Effector memory CD8-positive, alpha-beta T cell (primary cell): Measurements from ENCODE around the gene TULP4.

Source experiments
- ATAC-seq: fragments of 150-1000 bp; cut with Tn5 transposase; replicated peaks from 2 replicates; pipeline ENCODE4 v1.10.0; 2021; ENCODE audit warnings: mild to moderate bottlenecking, moderate library complexity
- DNase-seq, 3 experiments: peaks; one replicate each; pipeline ENCODE4 v3.0.0; 2021
- H3K27ac Mint-ChIP-seq, 2 donors: one replicate each; pipeline ENCODE4 v1.8.0; 2022; ENCODE audit warnings: mild to moderate bottlenecking in 2 of 2, mixed read lengths in 2 of 2, moderate library complexity in 2 of 2
- H3K27me3 Mint-ChIP-seq, 2 donors: one replicate each; pipeline ENCODE4 v1.8.0; 2022; ENCODE audit warnings: mixed read lengths in 2 of 2
- H3K36me3 Mint-ChIP-seq: one replicate; pipeline ENCODE4 v1.8.0; 2022; ENCODE audit warnings: mild to moderate bottlenecking, moderate library complexity, mixed read lengths; ENCODE audit not compliant: insufficient read depth
- H3K4me1 Mint-ChIP-seq, 2 donors: one replicate each; pipeline ENCODE4 v1.8.0; 2022; ENCODE audit warnings: low read depth in 2 of 2, mixed read lengths in 2 of 2
- H3K4me3 Mint-ChIP-seq, 2 donors: one replicate each; pipeline ENCODE4 v1.8.0; 2022; ENCODE audit warnings: mild to moderate bottlenecking in 2 of 2, mixed read lengths in 2 of 2, moderate library complexity in 2 of 2
- H3K9me3 Mint-ChIP-seq, 2 donors: one replicate each; pipeline ENCODE4 v1.8.0; 2022; ENCODE audit warnings: mixed read lengths in 2 of 2

The TULP4 gene

GRCh38 chr6:158529629-158530028, 217.4 kb downstream of the TULP4 start:
- Mint-ChIP-seq H3K9me3 (peaks cover 4 to 8% of the 10 kb centered on the region in 2 donors), H3K36me3 (no peaks in the 10 kb centered on the region), H3K27ac (no peak overlapping the region), H3K4me1 (no peaks in the 10 kb centered on the region), H3K4me3 (no peak overlapping the region), H3K27me3 (peaks cover 65 to 89% of the 10 kb centered on the region in 2 donors)
- ATAC-seq (no peak), DNase-seq (no peak)

GRCh38 chr6:158531566-158531965, 219.3 kb downstream of the TULP4 start:
- H3K36me3 Mint-ChIP-seq, result no peaks in the 10 kb centered on the region
- H3K9me3 Mint-ChIP-seq, result peaks cover 5% of the 10 kb centered on the region in 2 donors
- no peak overlapping the region for H3K4me3 Mint-ChIP-seq
- H3K27me3 Mint-ChIP-seq, result peaks cover 57 to 84% of the 10 kb centered on the region in 2 donors
- H3K4me1 Mint-ChIP-seq, result no peaks in the 10 kb centered on the region
- H3K27ac Mint-ChIP-seq, result no peak overlapping the region
- ATAC-seq, result no peak
- DNase-seq, result no peak

GRCh38 chr6:158531970-158532369, 219.7 kb downstream of the TULP4 start:
- no peaks in the 10 kb centered on the region for H3K36me3 Mint-ChIP-seq
- peaks cover 53 to 80% of the 10 kb centered on the region in 2 donors for H3K27me3 Mint-ChIP-seq
- peaks cover under 1 to 5% of the 10 kb centered on the region in 2 donors for H3K9me3 Mint-ChIP-seq
- DNase-seq (no peak), ATAC-seq (no peak)
- no peak overlapping the region for H3K4me3 Mint-ChIP-seq
- no peak overlapping the region for H3K27ac Mint-ChIP-seq
- H3K4me1 Mint-ChIP-seq, result no peaks in the 10 kb centered on the region

- Mint-ChIP-seq H3K27me3 (peaks cover 49 to 77% of the 10 kb centered on the region in 2 donors), H3K36me3 (no peaks in the 10 kb centered on the region), H3K9me3 (peaks cover 0 to 2% of the 10 kb centered on the region in 2 donors), H3K27ac (no peak overlapping the region), H3K4me3 (peak overlapping the region; percentile 63 to 77), H3K4me1 (no peaks in the 10 kb centered on the region)
- peak; percentile 83 for ATAC-seq
- DNase-seq, result peak; percentile 67 to 71 (median 70)
These were observed 224.0 kb downstream of the TULP4 start for GRCh38 chr6:158536084-158536890.

GRCh38 chr6:158536891-158537798, 224.9 kb downstream of the TULP4 start:
- Mint-ChIP-seq H3K9me3 (peaks cover 0 to 2% of the 10 kb centered on the region in 2 donors), H3K4me1 (no peaks in the 10 kb centered on the region)
- peak; percentile 62 for ATAC-seq

GRCh38 chr6:158538741-158539140, 226.5 kb downstream of the TULP4 start:
- no peaks in the 10 kb centered on the region for H3K36me3 Mint-ChIP-seq
- H3K4me3 Mint-ChIP-seq, result no peak overlapping the region
- H3K27me3 Mint-ChIP-seq, result peaks cover 38 to 79% of the 10 kb centered on the region in 2 donors
- H3K27ac Mint-ChIP-seq, result no peak overlapping the region
- H3K9me3 Mint-ChIP-seq, result peaks cover 0 to 2% of the 10 kb centered on the region in 2 donors
- no peak for DNase-seq
- ATAC-seq, result no peak
- no peaks in the 10 kb centered on the region for H3K4me1 Mint-ChIP-seq

More at GRCh38 chr6:158536891-158537798, 224.9 kb downstream of the TULP4 start:
- peaks cover 41 to 77% of the 10 kb centered on the region in 2 donors for H3K27me3 Mint-ChIP-seq
- H3K4me3 Mint-ChIP-seq, result peak overlapping the region; percentile 33 to 77
- no peak for DNase-seq
- H3K27ac Mint-ChIP-seq, result no peak overlapping the region
- H3K36me3 Mint-ChIP-seq, result no peaks in the 10 kb centered on the region

GRCh38 chr6:158539413-158539812, 227.1 kb downstream of the TULP4 start:
- Mint-ChIP-seq H3K4me1 (no peaks in the 10 kb centered on the region), H3K4me3 (no peak overlapping the region), H3K36me3 (no peaks in the 10 kb centered on the region), H3K9me3 (peaks cover 0 to 2% of the 10 kb centered on the region in 2 donors), H3K27ac (no peak overlapping the region), H3K27me3 (peaks cover 38 to 79% of the 10 kb centered on the region in 2 donors)
- DNase-seq (no peak), ATAC-seq (no peak)

- Mint-ChIP-seq H3K4me1 (no peaks in the 10 kb centered on the region), H3K4me3 (no peak overlapping the region), H3K27me3 (peaks cover 35 to 79% of the 10 kb centered on the region in 2 donors), H3K36me3 (no peaks in the 10 kb centered on the region), H3K9me3 (peaks cover 0 to 2% of the 10 kb centered on the region in 2 donors), H3K27ac (no peak overlapping the region)
- no peak for DNase-seq
- no peak for ATAC-seq
These were observed 227.6 kb downstream of the TULP4 start for GRCh38 chr6:158539881-158540280.

- ATAC-seq (no peak), DNase-seq (no peak)
- Mint-ChIP-seq H3K27ac (no peak overlapping the region), H3K36me3 (no peaks in the 10 kb centered on the region), H3K4me3 (no peak overlapping the region), H3K9me3 (no peaks in the 10 kb centered on the region), H3K27me3 (peaks cover 41 to 84% of the 10 kb centered on the region in 2 donors), H3K4me1 (no peaks in the 10 kb centered on the region)
These were observed 231.4 kb downstream of the TULP4 start for GRCh38 chr6:158543606-158544185.

GRCh38 chr6:158544428-158544827, 232.2 kb downstream of the TULP4 start:
- Mint-ChIP-seq H3K36me3 (no peaks in the 10 kb centered on the region), H3K9me3 (no peaks in the 10 kb centered on the region), H3K27ac (no peak overlapping the region), H3K27me3 (peaks cover 37 to 84% of the 10 kb centered on the region in 2 donors), H3K4me1 (peaks cover 0 to 2% of the 10 kb centered on the region in 2 donors), H3K4me3 (no peak overlapping the region)
- ATAC-seq, result no peak
- DNase-seq, result no peak

- Mint-ChIP-seq H3K4me1 (peaks cover 0 to 2% of the 10 kb centered on the region in 2 donors), H3K27me3 (peaks cover 30 to 77% of the 10 kb centered on the region in 2 donors), H3K27ac (no peak overlapping the region), H3K4me3 (no peak overlapping the region), H3K36me3 (no peaks in the 10 kb centered on the region), H3K9me3 (no peaks in the 10 kb centered on the region)
- ATAC-seq (no peak), DNase-seq (no peak)
These were observed 233.0 kb downstream of the TULP4 start for GRCh38 chr6:158545043-158545966.

GRCh38 chr6:158548418-158549161, 236.3 kb downstream of the TULP4 start:
- H3K4me3 Mint-ChIP-seq, result no peak overlapping the region
- H3K27ac Mint-ChIP-seq, result no peak overlapping the region
- H3K27me3 Mint-ChIP-seq, result peaks cover 21 to 57% of the 10 kb centered on the region in 2 donors
- ATAC-seq, result no peak
- peaks cover 0 to 2% of the 10 kb centered on the region in 2 donors for H3K4me1 Mint-ChIP-seq
- H3K36me3 Mint-ChIP-seq, result no peaks in the 10 kb centered on the region
- H3K9me3 Mint-ChIP-seq, result no peaks in the 10 kb centered on the region
- DNase-seq, result no peak
